HG03025 (cell line): Measurements from ENCODE around the gene SLF1.
"Not testable (repeated sequence)": the region's sequence is repeated elsewhere in the genome, so short reads cannot be mapped to it uniquely, and the experiment has no call there.

Experiments
- ATAC-seq: cut with Tn5 transposase; IDR thresholded peaks from one replicate; pipeline ENCODE4 v1.9.1; 2021; ENCODE audit warnings: mild to moderate bottlenecking, moderate library complexity; ENCODE audit not compliant: unreplicated experiment, low FRiP score

Gene SLF1

GRCh38 chr5:94618493-94619328 is at the start of gene SLF1, which contains the start of gene KIAA0825:
Gene SLF1 (plus strand): TSS chr5:94618669. CDS start chr5:94628811, 10,142 bp downstream.
Gene KIAA0825 (minus strand): TSS chr5:94618604. CDS start chr5:94537126, 81,478 bp downstream.
- ATAC-seq = peak; percentile 99

- ATAC-seq = no peak
Observed at GRCh38 chr5:94571415-94571814, 47.1 kb upstream of the SLF1 start.

- not testable (repeated sequence) for ATAC-seq
Observed at GRCh38 chr5:94573349-94573748, 45.1 kb upstream of the SLF1 start.

GRCh38 chr5:94575196-94575595 is 43.3 kb upstream of the SLF1 start:
- no peak for ATAC-seq

- ATAC-seq = peak; percentile 55
Observed at GRCh38 chr5:94577466-94578245, 40.8 kb upstream of the SLF1 start.

- ATAC-seq = no peak
Observed at GRCh38 chr5:94595281-94595840, 23.1 kb upstream of the SLF1 start.

- ATAC-seq = no peak
Observed at GRCh38 chr5:94613583-94613982, 4.9 kb upstream of the SLF1 start.

- no peak for ATAC-seq
Observed at GRCh38 chr5:94614156-94614805, 4.2 kb upstream of the SLF1 start.

- no peak for ATAC-seq
Observed at GRCh38 chr5:94615862-94616261, 2.6 kb upstream of the SLF1 start.

GRCh38 chr5:94618029-94618492 is 408 bp upstream of the SLF1 start:
- ATAC-seq = peak; percentile 23

GRCh38 chr5:94620256-94620655 is 1.8 kb downstream of the SLF1 start:
- no peak for ATAC-seq

- no peak for ATAC-seq
Observed at GRCh38 chr5:94621763-94622162, 3.3 kb downstream of the SLF1 start.

- ATAC-seq = no peak
Observed at GRCh38 chr5:94623011-94623410, 4.5 kb downstream of the SLF1 start.

GRCh38 chr5:94623877-94624276 is 5.4 kb downstream of the SLF1 start:
- no peak for ATAC-seq

- no peak for ATAC-seq
Observed at GRCh38 chr5:94627191-94627590, 8.7 kb downstream of the SLF1 start.

GRCh38 chr5:94632024-94632423 is 13.6 kb downstream of the SLF1 start:
- peak; percentile 95 for ATAC-seq

- ATAC-seq = no peak
Observed at GRCh38 chr5:94640176-94640575, 21.7 kb downstream of the SLF1 start.

- ATAC-seq = no peak
Observed at GRCh38 chr5:94645053-94645452, 26.6 kb downstream of the SLF1 start.

- no peak for ATAC-seq
Observed at GRCh38 chr5:94646758-94647157, 28.3 kb downstream of the SLF1 start.

GRCh38 chr5:94649874-94650273 is 31.4 kb downstream of the SLF1 start:
- no peak for ATAC-seq

- ATAC-seq = no peak
Observed at GRCh38 chr5:94658272-94658671, 39.8 kb downstream of the SLF1 start.
